GM13977 (cell line): ENCODE data around the gene ZMIZ1.

ENCODE experiments used
- DNase-seq: peaks from one replicate; pipeline ENCODE4 v3.0.0; 2012; ENCODE audit warnings: low spot score
- CTCF ChIP-seq: IDR thresholded peaks from 2 replicates; pipeline ENCODE4 v1.5.1; 2012; ENCODE audit warnings: mild to moderate bottlenecking, control low read depth; ENCODE audit not compliant: insufficient read depth; ENCODE audit errors: extremely low read depth, missing control alignments
- in situ Hi-C: fragments of 300-500 bp; cut with MboI; formaldehyde crosslinking; loops from one replicate; pipeline ENCODE4 v1.12.0; 2022; ENCODE audit warnings: low sequenced_read_pairs, low pct_unique_long_range_greater_than_20kb, mixed read lengths, inconsistent platforms; ENCODE audit not compliant: unreplicated experiment

The ZMIZ1 gene

DNA sequence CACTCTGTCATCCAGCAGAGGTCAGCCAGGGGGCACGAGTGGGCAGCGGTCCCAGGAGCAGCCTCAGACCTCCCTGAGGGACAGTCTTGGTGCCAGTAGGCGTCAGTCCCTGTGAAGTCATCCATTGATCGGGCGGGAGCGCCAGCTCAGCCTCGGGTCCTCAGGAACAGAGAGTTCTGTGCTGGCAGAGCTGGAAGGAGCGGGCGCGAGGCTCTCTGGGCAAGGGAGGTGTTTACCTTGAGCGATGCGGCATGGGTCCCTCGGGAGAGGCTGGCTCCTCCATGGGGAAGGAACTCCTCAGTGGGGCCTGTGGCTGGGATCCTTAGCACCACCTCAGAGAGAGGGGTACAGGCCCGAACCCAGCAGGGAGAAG is 177.4 kb downstream of the ZMIZ1 start:
- TF ChIP-seq CTCF: no peak
- no peak for DNase-seq
- in situ Hi-C loops: no loop called here

DNA sequence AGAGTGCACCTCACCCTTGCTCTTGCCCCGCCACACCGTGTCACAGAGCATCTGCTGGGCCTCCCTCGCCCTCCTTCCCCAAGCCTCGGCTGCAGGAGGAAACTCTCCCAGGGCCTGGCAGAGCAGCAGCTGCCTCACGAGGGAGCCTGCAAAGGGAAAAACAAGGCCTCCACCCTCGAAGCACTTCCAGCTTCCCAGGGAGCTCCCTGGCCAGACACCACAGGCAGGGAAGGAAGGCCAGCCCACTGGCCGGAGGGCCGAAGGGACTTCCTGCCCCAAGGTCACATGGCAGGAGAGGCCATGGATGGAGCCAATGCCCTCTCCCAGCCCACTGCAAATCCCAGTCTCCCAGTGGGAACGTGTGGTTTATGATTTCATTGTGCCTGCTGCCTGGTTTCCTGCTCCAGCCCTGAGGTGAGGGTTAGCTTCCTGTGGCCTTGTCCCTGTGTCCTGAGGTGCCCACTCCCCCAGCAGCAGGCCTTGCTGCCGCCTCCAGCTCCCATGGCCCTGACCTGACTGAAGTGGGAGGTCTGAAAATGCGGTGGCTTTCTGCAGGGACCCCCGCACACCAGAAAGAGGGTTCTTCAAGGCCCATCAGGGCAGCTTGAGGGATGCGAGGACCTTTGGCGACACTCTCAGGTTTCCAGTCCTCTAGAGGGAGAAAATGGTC is 178.0 kb downstream of the ZMIZ1 start:
- TF ChIP-seq CTCF: no peak
- no peak for DNase-seq
- in situ Hi-C loops: no loop called here

DNA sequence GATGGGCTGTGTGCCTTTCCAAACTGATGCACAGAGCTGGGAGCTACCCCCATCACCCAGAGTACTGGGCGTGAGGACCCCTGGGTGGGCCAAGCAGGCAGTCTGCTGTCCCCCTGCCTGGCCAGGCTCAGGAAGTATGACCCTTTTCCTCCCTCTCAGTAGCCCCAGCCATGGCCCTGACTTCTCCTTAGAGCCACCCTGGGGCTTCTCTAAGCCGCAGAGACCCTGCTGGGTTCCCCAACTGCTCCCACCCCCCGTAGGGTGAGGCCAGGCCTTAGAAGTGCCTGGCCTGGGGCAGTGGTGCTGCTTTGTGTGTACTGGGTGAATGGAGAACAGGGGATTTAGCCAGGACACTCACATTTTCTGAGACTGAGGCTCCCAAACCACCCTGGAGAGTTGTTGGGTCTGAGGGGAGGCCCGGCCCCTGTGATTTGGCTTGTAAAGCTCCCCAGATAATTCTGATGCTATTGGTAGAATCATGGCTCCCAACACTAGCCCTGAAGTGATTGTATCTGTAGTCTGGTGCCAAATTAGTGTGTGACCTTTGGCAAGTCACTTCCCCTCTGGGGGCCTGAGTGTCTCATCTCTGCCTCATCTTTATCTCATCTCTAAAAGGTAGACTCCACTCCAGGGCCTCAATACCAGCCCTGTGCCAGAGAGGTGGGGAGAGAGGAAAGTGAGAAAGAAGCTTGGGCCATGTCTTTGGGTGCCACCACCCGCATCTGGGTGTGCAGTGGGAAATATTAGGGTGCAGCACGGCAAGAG is 178.8 kb downstream of the ZMIZ1 start:
- DNase-seq: no peak
- in situ Hi-C loops: no loop called here

GRCh38 chr10:79248341-79249185 is 179.8 kb downstream of the ZMIZ1 start:
- no peak for DNase-seq
- in situ Hi-C loops: no loop called here
- no peak for TF ChIP-seq CTCF

More for the DNA sequence above, 178.8 kb downstream of the ZMIZ1 start:
- TF ChIP-seq CTCF: no peak

DNA sequence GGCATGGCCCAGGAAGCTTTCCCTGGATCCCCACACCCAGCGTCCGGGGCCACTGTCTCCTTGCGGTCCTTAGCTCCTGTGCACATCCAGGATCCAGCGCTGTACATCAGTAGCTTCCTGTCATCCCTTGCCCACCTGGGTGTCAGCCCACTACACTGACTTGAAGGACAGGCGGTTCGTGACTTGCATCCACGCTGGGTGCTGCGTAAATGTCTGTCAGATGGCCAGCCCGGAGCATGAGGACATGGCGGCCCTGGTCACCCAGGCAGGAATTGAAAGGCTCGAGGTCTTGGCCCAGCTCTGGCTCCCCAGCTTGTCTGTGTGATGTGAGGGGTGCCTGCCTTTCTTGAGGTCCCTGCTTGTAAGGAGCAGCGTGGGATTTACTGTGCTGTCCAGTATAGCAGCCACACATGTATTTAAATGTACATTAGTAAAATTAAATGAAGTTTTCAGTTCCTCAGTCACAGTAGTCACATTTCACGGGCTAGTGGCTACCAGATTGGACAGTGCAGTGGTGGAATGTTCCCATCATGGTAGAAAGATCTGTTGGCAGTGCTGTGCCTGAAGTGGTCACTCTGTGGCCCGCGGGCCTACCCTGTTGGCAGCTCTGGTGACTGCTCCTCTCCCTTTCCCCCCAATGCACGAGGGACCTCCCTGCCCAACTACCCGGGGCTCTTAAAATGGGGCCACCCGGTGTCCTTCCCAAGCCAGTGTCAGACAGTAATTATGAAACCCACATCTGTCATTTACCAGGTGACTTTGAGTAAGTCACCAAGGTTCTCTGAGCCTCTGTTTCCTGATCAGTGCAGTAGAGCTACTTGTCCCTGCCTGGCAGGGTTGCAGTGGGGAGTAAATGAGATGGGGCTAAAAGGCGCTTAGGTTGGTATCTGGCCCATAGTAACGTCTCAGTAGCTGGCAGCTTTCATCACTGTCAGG is 180.7 kb downstream of the ZMIZ1 start:
- no peak for TF ChIP-seq CTCF
- in situ Hi-C loops: no loop called here
- peak; percentile 79 for DNase-seq
